ENCODE data around the gene PIP4K2C.

Gene PIP4K2C

DNA sequence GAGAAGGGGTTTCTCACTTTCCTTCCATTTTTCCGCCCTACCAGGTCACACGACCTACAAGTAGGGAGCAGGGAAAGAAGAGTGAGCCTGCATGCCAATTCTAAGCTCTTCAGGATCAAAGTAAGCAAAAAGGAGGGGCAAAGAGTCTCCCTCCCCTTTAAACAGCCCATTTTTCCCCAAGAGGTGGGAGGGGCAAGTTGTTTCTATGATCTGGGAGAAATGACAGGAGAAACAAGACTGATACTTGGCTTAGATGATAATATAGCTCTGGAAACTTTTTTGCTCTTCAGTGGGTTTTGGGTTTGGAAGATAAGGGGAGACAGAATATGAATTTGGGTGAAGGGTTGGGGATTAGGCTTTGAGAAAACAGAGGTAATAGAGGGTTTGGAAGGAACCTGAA is 15.4 kb downstream of the PIP4K2C start:
- no peaks in the 10 kb centered on the region for H3K9me3 ChIP-seq (ENCODE audit: control insufficient read depth, insufficient read depth, low read length)
- peaks cover 17% of the 10 kb centered on the region for H3K4me1 ChIP-seq (ENCODE audit: control insufficient read depth, insufficient read depth, low read length)
- H3K9ac ChIP-seq (ENCODE audit: low read depth, low read length), result no peak overlapping the region
- no peak overlapping the region for H3K4me3 ChIP-seq (ENCODE audit: low read depth, low read length)
- peaks cover 9% of the 10 kb centered on the region for H3K27me3 ChIP-seq (ENCODE audit: control insufficient read depth, insufficient read depth, low read length)
- H3K36me3 ChIP-seq (ENCODE audit: control insufficient read depth, insufficient read depth, low read length), result peaks cover 9% of the 10 kb centered on the region

DNA sequence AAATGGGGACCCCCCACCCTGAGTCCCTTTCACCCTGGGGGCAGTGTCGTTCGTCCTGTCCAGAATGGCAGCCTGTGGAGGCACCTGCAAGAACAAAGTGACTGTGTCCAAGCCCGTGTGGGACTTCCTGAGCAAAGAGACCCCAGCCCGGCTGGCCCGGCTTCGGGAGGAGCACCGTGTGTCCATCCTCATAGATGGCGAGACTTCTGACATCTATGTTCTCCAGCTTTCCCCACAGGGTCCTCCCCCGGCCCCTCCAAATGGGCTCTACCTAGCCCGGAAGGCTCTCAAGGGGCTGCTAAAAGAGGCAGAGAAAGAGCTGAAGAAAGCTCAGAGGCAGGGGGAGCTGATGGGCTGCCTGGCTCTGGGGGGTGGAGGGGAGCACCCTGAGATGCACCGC is 15.8 kb downstream of the PIP4K2C start:
- Histone ChIP-seq H3K9ac (ENCODE audit: low read depth, low read length) (no peak overlapping the region), H3K9me3 (ENCODE audit: control insufficient read depth, insufficient read depth, low read length) (no peaks in the 10 kb centered on the region), H3K4me1 (ENCODE audit: control insufficient read depth, insufficient read depth, low read length) (peaks cover 17% of the 10 kb centered on the region)

DNA sequence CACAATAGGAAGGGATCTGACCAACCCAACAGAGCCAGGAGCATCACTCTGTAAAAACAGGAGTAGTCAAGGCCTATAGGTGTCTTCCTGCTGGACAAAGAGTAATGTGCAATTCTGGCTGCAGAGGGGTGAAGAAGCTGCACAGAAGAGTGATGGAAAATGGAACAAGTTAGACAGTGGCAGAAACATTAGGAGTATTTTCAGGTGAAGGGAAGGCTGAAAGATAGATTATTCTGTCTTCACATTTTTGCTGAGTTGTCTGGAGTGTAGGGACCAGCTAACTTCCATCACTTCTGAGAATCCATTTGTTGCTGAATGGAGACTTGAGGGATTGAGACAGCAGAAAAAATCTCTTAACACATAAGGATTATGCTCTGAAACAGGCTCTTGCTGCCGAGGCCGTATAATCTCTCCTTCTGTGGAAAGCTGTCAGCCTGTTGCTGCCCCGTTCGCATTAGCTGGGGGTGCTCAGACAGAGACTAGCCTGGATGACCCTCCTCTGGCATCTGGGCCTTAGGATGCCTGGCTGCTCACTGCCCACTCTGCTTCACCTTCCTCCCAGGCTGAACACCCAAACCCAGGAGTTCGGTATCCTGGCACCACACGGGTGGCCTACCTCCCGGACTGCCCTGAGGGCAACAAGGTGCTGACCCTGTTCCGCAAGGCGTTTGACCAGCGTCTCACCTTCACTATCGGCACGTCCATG is 17.1 kb downstream of the PIP4K2C start:
- no peak overlapping the region for H3K9ac ChIP-seq (ENCODE audit: low read depth, low read length)
- H3K9me3 ChIP-seq (ENCODE audit: control insufficient read depth, insufficient read depth, low read length), result no peaks in the 10 kb centered on the region
- H3K4me1 ChIP-seq (ENCODE audit: control insufficient read depth, insufficient read depth, low read length), result peaks cover 17% of the 10 kb centered on the region
- H3K36me3 ChIP-seq (ENCODE audit: control insufficient read depth, insufficient read depth, low read length), result peaks cover 5% of the 10 kb centered on the region
- no peak overlapping the region for H3K4me3 ChIP-seq (ENCODE audit: low read depth, low read length)
- peaks cover 22% of the 10 kb centered on the region for H3K27me3 ChIP-seq (ENCODE audit: control insufficient read depth, insufficient read depth, low read length)

More for the DNA sequence above, 15.8 kb downstream of the PIP4K2C start:
- Histone ChIP-seq H3K27me3 (ENCODE audit: control insufficient read depth, insufficient read depth, low read length) (peaks cover 9% of the 10 kb centered on the region), H3K4me3 (ENCODE audit: low read depth, low read length) (no peak overlapping the region), H3K36me3 (ENCODE audit: control insufficient read depth, insufficient read depth, low read length) (peaks cover 9% of the 10 kb centered on the region)

DNA sequence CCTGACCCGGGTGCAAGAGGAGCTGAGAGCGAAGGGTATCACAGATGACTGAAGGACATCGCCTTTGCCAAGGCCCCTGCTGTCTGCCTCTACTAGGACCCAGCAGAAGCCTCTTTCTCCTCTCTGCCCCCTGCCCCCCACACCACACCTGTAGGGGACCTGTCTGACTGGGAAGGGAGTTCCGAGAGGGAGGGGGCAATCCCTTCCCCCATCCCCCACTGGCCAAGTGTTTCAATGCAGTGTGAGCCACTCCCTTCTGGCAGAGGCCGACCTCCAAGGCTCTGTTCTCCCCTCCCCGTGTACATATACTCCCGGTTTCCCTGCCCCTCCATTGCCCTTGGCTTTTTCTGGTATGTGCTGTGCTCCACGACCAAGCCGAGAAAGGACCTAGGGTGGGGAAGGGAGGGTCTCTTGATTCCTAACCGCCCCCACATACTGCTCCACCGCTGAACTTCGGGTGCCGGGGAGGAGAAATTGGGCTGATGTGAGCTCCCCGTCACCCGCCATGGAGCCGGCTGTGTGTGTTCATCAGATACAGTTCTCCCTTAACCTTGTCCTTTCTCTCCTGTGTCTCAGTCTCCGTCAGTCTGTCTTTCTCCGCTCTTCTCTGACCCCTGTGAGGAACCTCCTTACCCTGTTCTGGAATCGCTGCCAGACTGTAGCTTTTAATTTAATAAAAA is 18.2 kb downstream of the PIP4K2C start:
- Histone ChIP-seq H3K4me1 (ENCODE audit: control insufficient read depth, insufficient read depth, low read length) (peaks cover 7% of the 10 kb centered on the region), H3K4me3 (ENCODE audit: low read depth, low read length) (peak overlapping the region; percentile 50), H3K9ac (ENCODE audit: low read depth, low read length) (no peak overlapping the region)

DNA sequence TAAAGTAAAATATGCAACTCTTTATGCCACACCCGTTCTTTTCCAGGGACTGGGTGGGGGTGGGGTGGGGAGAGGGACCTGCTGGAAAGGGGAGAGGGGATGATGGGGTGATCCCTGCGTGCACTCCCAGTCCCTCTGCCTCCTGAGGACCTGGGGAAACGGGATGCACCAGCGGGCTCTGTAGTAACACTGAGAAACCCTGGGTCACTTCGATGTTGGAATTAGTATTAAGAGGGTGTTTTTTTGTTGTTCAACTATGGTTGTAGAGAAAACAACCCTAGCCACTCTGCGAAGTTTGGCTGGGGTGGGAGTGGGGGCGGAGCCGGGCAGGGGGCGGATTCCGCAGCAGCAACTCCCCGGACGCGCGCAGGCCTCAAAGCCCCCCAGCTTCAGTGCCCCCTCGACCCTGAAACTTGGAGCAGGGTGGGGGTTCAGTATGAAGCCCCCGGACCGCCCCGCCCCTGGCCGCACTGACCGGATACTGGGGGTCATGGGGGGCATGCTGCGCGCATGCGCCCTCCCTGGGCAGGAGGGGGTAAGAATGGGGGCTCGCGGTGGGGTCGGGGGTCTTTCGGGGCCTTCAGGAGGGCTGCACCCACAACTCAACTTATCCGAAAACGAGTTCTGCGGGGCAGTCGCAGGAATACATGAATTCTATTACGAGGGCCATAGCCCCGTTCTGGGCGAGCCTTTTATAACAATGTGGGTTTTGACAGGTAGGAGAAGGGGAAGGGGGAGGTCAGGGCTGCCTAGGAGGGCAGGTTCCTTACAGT is 19.0 kb downstream of the PIP4K2C start:
- H3K4me3 ChIP-seq (ENCODE audit: low read depth, low read length), result peak overlapping the region; percentile 50
- H3K9ac ChIP-seq (ENCODE audit: low read depth, low read length), result no peak overlapping the region
- peaks cover 40% of the 10 kb centered on the region for H3K27me3 ChIP-seq (ENCODE audit: control insufficient read depth, insufficient read depth, low read length)
- H3K36me3 ChIP-seq (ENCODE audit: control insufficient read depth, insufficient read depth, low read length), result peaks cover 6% of the 10 kb centered on the region
- no peaks in the 10 kb centered on the region for H3K9me3 ChIP-seq (ENCODE audit: control insufficient read depth, insufficient read depth, low read length)
- peaks cover 7% of the 10 kb centered on the region for H3K4me1 ChIP-seq (ENCODE audit: control insufficient read depth, insufficient read depth, low read length)

More for the DNA sequence above, 18.2 kb downstream of the PIP4K2C start:
- Histone ChIP-seq H3K9me3 (ENCODE audit: control insufficient read depth, insufficient read depth, low read length) (no peaks in the 10 kb centered on the region), H3K27me3 (ENCODE audit: control insufficient read depth, insufficient read depth, low read length) (peaks cover 33% of the 10 kb centered on the region), H3K36me3 (ENCODE audit: control insufficient read depth, insufficient read depth, low read length) (peaks cover 6% of the 10 kb centered on the region)

DNA sequence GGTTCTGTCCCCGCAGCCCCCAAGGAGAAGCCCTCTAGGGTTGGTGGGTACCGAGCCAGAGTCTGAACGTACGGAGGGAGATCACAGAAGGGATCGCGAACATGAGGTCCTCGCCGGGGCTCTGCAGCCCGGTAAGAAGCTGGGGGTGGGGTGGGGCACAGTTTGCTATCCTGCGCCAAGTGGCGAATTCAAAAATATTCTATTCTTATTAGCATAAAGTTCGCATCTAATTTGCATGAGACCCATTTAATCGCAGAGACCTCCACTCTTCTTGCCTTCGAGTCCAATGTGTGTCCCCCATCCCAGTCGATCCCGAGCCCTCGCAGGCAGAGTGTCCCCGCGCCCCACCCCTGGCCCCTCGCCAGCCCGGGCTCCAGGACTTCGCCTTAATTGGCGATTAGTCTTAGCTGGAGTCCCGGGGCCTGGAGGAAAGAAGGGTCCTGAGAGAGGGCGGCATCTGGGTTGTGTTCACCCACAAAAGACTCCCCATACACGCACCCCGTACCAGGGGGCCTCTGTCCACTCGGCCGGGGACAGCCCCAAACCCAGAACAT is 19.6 kb downstream of the PIP4K2C start:
- Histone ChIP-seq H3K27me3 (ENCODE audit: control insufficient read depth, insufficient read depth, low read length) (peaks cover 47% of the 10 kb centered on the region), H3K9ac (ENCODE audit: low read depth, low read length) (no peak overlapping the region), H3K36me3 (ENCODE audit: control insufficient read depth, insufficient read depth, low read length) (peaks cover 2% of the 10 kb centered on the region), H3K9me3 (ENCODE audit: control insufficient read depth, insufficient read depth, low read length) (no peaks in the 10 kb centered on the region), H3K4me1 (ENCODE audit: control insufficient read depth, insufficient read depth, low read length) (peaks cover 7% of the 10 kb centered on the region), H3K4me3 (ENCODE audit: low read depth, low read length) (peak overlapping the region; percentile 50)

DNA sequence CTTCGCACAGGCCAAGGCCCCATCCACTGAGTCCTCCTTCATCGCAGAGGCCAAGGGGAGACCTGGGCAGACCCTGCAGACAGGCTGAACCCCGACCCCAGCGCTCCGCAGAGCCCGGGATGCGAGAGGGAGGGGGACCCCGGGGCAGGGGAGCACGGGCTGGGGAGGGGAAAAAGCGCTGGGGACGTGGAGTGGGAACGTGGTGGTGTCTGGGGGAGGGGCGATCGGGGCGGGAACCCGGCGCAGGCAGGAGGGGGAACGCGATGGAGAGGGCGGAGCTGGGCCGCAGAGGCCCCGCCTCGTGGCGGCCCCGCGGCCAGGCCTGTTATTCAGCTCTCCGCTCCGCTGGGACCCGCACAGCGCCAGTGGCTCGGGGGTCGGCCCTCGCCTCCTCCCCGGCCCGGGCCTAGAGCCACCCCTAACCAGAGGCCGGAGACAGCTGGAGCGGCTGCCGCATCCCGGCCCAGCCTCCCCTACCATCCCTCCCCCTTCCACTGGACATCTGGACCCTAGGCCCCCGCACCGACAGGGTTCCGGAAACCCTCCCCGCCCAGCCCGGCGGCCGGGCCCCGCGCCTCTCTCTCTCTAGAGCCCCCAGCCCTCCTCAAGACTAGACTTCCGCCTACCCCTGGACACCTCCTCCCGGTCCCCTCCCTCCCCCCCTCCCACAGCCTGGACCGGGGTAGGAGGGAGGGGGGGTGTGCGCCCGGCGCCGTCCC is 20.3 kb downstream of the PIP4K2C start, which contains the start of gene ARHGEF25:
Gene ARHGEF25 (plus strand): TSS at position 328 of the 719 bp plus-strand sequence. CDS start 460 bp downstream, outside the sequence.
- H3K9ac ChIP-seq (ENCODE audit: low read depth, low read length), result no peak within 1 kb of the TSS
- H3K27me3 ChIP-seq (ENCODE audit: control insufficient read depth, insufficient read depth, low read length), result peaks cover 53% of the 10 kb centered on the region
- peaks cover 2% of the 10 kb centered on the region for H3K36me3 ChIP-seq (ENCODE audit: control insufficient read depth, insufficient read depth, low read length)
- H3K9me3 ChIP-seq (ENCODE audit: control insufficient read depth, insufficient read depth, low read length), result no peaks in the 10 kb centered on the region
- H3K4me3 ChIP-seq (ENCODE audit: low read depth, low read length), result peak within 1 kb of the TSS; percentile 53
- H3K4me1 ChIP-seq (ENCODE audit: control insufficient read depth, insufficient read depth, low read length), result peaks cover 7% of the 10 kb centered on the region

DNA sequence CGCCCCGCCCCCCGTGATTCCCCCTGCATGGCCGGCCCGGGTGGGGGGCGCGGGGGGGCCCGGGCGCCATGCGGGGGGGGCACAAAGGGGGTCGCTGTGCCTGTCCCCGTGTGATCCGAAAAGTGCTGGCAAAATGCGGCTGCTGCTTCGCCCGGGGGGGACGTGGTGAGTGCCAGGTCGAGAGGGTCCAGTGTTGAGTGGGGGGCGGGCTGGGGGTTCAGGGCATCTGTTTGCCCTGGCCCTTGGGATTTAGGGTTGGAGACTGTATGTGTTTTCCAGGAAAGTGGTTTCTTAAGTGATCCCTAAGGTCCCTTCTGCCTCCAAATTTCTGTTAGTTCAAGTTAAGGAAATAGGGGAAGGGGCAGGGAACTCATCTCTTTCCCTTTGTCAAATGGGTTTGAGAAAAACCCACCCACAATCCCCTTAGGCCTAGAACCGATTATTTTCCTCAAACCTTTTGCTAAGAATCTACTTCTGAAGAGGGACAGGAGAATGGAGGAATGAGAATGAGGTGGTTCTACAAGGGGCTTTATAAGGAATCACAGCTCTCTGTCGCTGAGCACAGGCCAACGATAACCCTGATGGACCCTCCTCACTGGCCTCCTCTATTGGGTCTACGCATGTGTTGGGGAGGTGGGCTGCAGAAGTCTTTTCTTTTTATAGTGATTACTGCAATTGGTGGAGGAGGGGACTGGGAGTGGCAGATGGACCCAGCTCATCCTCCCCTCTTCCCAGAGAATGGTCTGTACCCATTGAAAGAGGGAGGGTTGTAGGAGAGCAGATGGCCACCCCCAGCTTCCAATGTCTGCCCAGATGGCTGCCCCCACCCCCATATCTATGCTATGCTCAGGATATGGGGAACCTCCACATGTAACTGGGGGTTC is 21.1 kb downstream of the PIP4K2C start:
- Histone ChIP-seq H3K9me3 (ENCODE audit: control insufficient read depth, insufficient read depth, low read length) (no peaks in the 10 kb centered on the region), H3K9ac (ENCODE audit: low read depth, low read length) (no peak overlapping the region), H3K4me3 (ENCODE audit: low read depth, low read length) (peak overlapping the region; percentile 53), H3K27me3 (ENCODE audit: control insufficient read depth, insufficient read depth, low read length) (peaks cover 60% of the 10 kb centered on the region), H3K4me1 (ENCODE audit: control insufficient read depth, insufficient read depth, low read length) (peaks cover 7% of the 10 kb centered on the region), H3K36me3 (ENCODE audit: control insufficient read depth, insufficient read depth, low read length) (peaks cover 2% of the 10 kb centered on the region)

DNA sequence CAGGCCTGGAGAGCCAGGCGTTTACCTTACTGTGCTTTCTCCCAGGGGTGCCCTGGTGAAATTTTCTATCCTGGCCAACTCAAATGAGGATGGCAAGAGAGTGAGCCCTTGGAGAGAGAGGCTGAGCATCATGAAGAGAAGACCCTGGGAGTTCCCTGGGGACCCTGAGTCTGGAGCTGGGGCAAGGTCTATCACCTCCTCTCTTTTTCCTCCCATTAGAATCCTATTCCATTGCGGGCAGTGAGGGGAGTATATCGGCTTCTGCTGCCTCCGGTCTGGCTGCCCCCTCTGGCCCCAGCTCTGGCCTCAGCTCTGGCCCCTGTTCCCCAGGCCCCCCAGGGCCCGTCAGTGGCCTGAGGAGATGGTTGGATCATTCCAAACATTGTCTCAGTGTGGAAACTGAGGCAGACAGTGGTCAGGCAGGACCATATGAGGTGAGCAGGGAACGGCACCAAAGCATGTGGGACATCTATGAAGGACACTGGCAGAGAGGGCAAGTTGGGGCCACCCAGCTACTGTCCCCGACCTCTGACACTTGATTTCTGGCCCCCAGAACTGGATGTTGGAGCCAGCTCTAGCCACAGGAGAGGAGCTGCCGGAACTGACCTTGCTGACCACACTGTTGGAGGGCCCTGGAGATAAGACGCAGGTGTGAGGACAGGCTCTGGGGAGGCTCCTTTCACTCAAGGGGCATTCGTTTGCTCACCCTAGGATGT is 21.9 kb downstream of the PIP4K2C start:
- Histone ChIP-seq H3K4me1 (ENCODE audit: control insufficient read depth, insufficient read depth, low read length) (peaks cover 7% of the 10 kb centered on the region), H3K36me3 (ENCODE audit: control insufficient read depth, insufficient read depth, low read length) (peaks cover 2% of the 10 kb centered on the region), H3K9ac (ENCODE audit: low read depth, low read length) (no peak overlapping the region), H3K27me3 (ENCODE audit: control insufficient read depth, insufficient read depth, low read length) (peaks cover 66% of the 10 kb centered on the region), H3K9me3 (ENCODE audit: control insufficient read depth, insufficient read depth, low read length) (no peaks in the 10 kb centered on the region), H3K4me3 (ENCODE audit: low read depth, low read length) (no peak overlapping the region)
